Stomach (tissue), 9 donors: Measurements from ENCODE around the gene SH3PXD2A. TPM values are rescaled to one million over a fixed set of nuclear protein-coding genes. Genes with fewer than 3 reads are reported as not detected.

ENCODE experiments used
- DNase-seq, 2 donors: peaks; one replicate each; pipeline versions ENCODE4 v3.0.0 to v3.0.0-alpha.2; 2013 to 2019
- H3K27ac ChIP-seq, 5 donors: fragments of 200-600 bp in 4 of 5; sonication (generic) in 4 of 5; one replicate each; pipeline ENCODE4 v1.5.1; 2013 to 2019; ENCODE audit warnings: mild to moderate bottlenecking in 1 of 5, moderate library complexity in 1 of 5
- H3K27me3 ChIP-seq, 3 donors: fragments of 200-600 bp; sonication (generic); one replicate each; pipeline ENCODE4 v1.5.1; 2017 to 2019; ENCODE audit warnings: mixed run types in 1 of 3
- H3K36me3 ChIP-seq, 4 donors: fragments of 200-600 bp; sonication (generic); 1 replicate in 3 of 4; 2 replicates in 1 of 4; pipeline ENCODE4 v1.5.1; 2016 to 2019
- H3K4me1 ChIP-seq, 4 donors: fragments of 200-600 bp; sonication (generic); one replicate each; pipeline ENCODE4 v1.5.1; 2016 to 2019
- H3K4me3 ChIP-seq, 4 donors: fragments of 200-600 bp; sonication (generic) in 3 of 4; one replicate each; pipeline ENCODE4 v1.5.1; 2016 to 2019; ENCODE audit warnings: mild to moderate bottlenecking in 1 of 4
- H3K9me3 ChIP-seq, 4 donors: fragments of 200-600 bp; sonication (generic); one replicate each; pipeline ENCODE4 v1.5.1; 2016 to 2019
- EP300 ChIP-seq: sonication (generic); formaldehyde crosslinking; IDR thresholded peaks from one replicate; pipeline ENCODE4 v1.6.1; 2017; ENCODE audit warnings: antibody characterized with exemption
- POLR2A ChIP-seq, 4 donors: fragments of 450-650 bp; IDR thresholded peaks; one replicate each; pipeline ENCODE4 v1.6.1; 2016; ENCODE audit warnings: antibody characterized with exemption in 4 of 4, control low read depth in 2 of 4, mild to moderate bottlenecking in 1 of 4, moderate library complexity in 1 of 4
- POLR2AphosphoS5 ChIP-seq, 3 donors: sonication (generic); formaldehyde crosslinking; IDR thresholded peaks; one replicate each; pipeline ENCODE4 v1.6.1; 2016; ENCODE audit warnings: antibody characterized with exemption in 3 of 3
- whole genome bisulfite sequencing, 5 donors: extraction: QIAGEN DNeasy Blood & Tissue Kit in 3 of 5; methylation state at CpG; one replicate each; pipeline versions ENCODE4 v1.1.5 to v1.1.7; 2013 to 2018; 5-methylcytosine and 5-hydroxymethylcytosine counted together
- intact Hi-C: fragments of 100-400 bp; cut with DNase I; formaldehyde crosslinking; loops from one replicate; pipeline ENCODE4 v1.15.1; 2023; ENCODE audit warnings: low total_unique reads
- polyA plus RNA-seq, 3 donors: library from polyadenylated mRNA; stranded (reverse); fragments of 200-250 nt; gene quantifications; one replicate each; pipeline ENCODE4 v1.2.3, GENCODE V29; 2013
- total RNA-seq, 5 donors: library from RNA; depleted of rRNA; stranded (reverse); fragments of >200 nt; gene quantifications; one replicate each; pipeline versions ENCODE4 v1.1.0 to v1.2.3, GENCODE V29; 2014 to 2016
- TF ChIP-seq, protein P1 (sequence below), 7 experiments: fragments of 450-650 bp in 4 of 7; fragments of 200-600 bp in 3 of 7; sonication (generic) in 3 of 7; IDR thresholded peaks; one replicate each; pipeline ENCODE4 v1.5.1; 2016 to 2019; ENCODE audit warnings: antibody characterized with exemption in 7 of 7, control low read depth in 2 of 7, mild to moderate bottlenecking in 1 of 7
- donor health status: healthy with polysubstance abuse.
- donor health status: Bipolar disorder and iron deficiency.
- donor health status: healthy.

Gene SH3PXD2A
- total and polyA plus RNA-seq, 8 donors, result 12.8 to 51.6 (median 24.0) TPM

DNA sequence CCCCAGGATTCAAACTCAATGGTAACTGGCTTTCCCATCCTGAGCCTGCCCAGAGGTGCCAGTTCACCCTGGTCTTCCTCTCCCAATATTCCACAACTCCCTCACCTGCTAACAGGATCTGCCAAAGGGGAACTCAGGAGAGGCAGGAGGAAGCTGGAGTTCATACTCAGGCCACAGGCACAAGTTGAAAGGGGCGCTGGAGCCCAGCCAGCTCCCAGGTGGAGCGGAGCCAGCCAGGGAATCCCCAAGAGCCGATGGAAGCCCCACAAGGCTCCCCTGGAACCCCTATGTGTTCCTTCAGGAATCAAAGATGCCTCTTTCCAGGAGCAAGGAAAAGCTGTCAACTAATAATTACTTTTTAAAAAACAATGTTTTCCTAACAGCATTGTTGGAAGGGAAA is 63.5 kb downstream of the SH3PXD2A start:
- no peaks in the 10 kb centered on the region for H3K27me3 ChIP-seq
- DNase-seq, result peak in 1 of 2 donors; percentile 64
- peak overlapping the region in 4 of 5 donors; percentile 15 to 87 (median 84) for H3K27ac ChIP-seq
- no peaks in the 10 kb centered on the region for H3K36me3 ChIP-seq
- H3K9me3 ChIP-seq, result no peaks in the 10 kb centered on the region
- intact Hi-C loops, result no loop called here
- peaks cover 31 to 77% (median 65%) of the 10 kb centered on the region in 4 donors for H3K4me1 ChIP-seq
- TF ChIP-seq, protein P1, sequence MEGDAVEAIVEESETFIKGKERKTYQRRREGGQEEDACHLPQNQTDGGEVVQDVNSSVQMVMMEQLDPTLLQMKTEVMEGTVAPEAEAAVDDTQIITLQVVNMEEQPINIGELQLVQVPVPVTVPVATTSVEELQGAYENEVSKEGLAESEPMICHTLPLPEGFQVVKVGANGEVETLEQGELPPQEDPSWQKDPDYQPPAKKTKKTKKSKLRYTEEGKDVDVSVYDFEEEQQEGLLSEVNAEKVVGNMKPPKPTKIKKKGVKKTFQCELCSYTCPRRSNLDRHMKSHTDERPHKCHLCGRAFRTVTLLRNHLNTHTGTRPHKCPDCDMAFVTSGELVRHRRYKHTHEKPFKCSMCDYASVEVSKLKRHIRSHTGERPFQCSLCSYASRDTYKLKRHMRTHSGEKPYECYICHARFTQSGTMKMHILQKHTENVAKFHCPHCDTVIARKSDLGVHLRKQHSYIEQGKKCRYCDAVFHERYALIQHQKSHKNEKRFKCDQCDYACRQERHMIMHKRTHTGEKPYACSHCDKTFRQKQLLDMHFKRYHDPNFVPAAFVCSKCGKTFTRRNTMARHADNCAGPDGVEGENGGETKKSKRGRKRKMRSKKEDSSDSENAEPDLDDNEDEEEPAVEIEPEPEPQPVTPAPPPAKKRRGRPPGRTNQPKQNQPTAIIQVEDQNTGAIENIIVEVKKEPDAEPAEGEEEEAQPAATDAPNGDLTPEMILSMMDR (IDR thresholded peaks at IDR 0.05), result no peak
- TF ChIP-seq POLR2A (IDR thresholded peaks at IDR 0.05) (no peak), EP300 (no peak), POLR2AphosphoS5 (IDR thresholded peaks at IDR 0.05) (no peak)
- WGBS, 5 donors, result 28 to 65% (median 50%) methylated on average over 3 of the region's 3 CpGs
- no peak overlapping the region for H3K4me3 ChIP-seq

DNA sequence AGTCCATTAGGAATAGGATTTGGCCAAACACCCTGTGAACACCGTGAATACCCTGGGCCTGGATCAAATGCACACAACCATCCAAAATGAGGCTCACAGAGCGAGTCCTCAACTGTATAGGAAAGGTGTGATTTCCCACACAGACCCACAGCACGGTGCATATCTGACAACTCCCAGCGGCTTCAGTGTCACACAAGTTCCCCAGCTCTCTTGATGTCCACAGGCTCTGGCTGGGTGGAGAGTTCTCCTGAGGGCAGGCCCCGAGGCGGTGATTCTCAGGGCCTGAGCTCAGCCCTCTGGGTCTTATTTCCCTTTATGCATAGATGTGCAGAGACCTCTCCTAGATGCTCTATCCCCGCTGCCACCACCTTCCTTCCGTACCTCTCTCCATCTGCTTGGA is 64.1 kb downstream of the SH3PXD2A start:
- H3K36me3 ChIP-seq, result no peaks in the 10 kb centered on the region
- DNase-seq, result no peak
- TF ChIP-seq POLR2AphosphoS5 (IDR thresholded peaks at IDR 0.05) (no peak), POLR2A (IDR thresholded peaks at IDR 0.05) (no peak), EP300 (no peak)
- TF ChIP-seq, protein P1 (IDR thresholded peaks at IDR 0.05), result no peak
- H3K9me3 ChIP-seq, result no peaks in the 10 kb centered on the region
- intact Hi-C loops, result no loop called here
- H3K27ac ChIP-seq, result peak overlapping the region in 3 of 5 donors; percentile 80 to 87 (median 87)
- no peak overlapping the region for H3K4me3 ChIP-seq
- no peaks in the 10 kb centered on the region for H3K27me3 ChIP-seq
- H3K4me1 ChIP-seq, result peaks cover 31 to 80% (median 66%) of the 10 kb centered on the region in 4 donors
- WGBS, 5 donors, result 78 to 98% (median 86%) methylated on average over 7 to 8 of the region's 8 CpGs

DNA sequence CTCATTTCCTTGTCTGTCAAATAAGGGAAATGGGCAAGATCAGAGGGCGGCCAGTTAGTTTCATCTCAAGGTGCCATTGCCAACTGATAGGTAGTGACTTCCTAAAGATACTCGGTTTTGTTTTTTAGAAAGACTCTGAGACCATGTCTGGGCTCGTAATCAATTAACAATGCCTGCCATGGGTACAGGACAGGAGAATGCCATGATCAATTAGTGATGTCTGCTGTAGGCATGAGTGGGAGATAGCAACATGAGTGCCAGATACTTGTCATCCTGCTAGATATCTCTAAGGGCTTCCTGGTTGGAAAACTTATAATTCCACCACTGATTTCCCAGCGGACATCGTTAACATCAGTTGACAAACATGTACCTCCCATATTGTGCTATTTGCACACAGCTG is 64.8 kb downstream of the SH3PXD2A start:
- no peaks in the 10 kb centered on the region for H3K36me3 ChIP-seq
- H3K27ac ChIP-seq, result peak overlapping the region in 3 of 5 donors; percentile 1 to 55 (median 52)
- no peak for DNase-seq
- H3K9me3 ChIP-seq, result no peaks in the 10 kb centered on the region
- no peak overlapping the region for H3K4me3 ChIP-seq
- 85 to 92% (median 88%) methylated on average over 5 of the region's 5 CpGs for WGBS, 5 donors
- TF ChIP-seq POLR2A (IDR thresholded peaks at IDR 0.05) (no peak), POLR2AphosphoS5 (IDR thresholded peaks at IDR 0.05) (no peak), EP300 (no peak)
- TF ChIP-seq, protein P1 (IDR thresholded peaks at IDR 0.05), result no peak
- H3K4me1 ChIP-seq, result peaks cover 31 to 82% (median 70%) of the 10 kb centered on the region in 4 donors
- intact Hi-C loops, result no loop called here
- no peaks in the 10 kb centered on the region for H3K27me3 ChIP-seq

DNA sequence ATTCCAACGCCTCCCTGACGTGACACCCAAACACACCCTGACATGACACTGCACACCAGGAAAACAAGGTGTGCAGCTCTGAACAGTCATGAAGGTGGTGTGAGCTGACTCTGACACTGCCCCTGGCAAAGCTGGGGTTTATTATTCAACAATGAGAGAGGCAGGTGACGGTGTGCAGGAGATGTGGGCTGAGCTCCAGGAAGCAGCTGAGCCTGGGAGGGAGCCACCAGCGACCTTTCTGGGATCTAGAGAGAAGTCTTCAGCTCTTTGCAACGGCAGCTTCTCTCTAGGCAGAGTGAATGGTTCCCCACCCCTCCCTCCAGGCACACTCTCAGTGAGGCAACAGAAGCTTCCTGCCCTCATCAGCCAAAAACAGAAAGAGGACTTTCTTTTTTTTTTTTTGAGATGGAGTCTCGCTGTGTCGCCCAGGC is 65.6 kb downstream of the SH3PXD2A start:
- Histone ChIP-seq H3K4me1 (peaks cover 38 to 82% (median 71%) of the 10 kb centered on the region in 4 donors), H3K27me3 (no peaks in the 10 kb centered on the region), H3K9me3 (no peaks in the 10 kb centered on the region), H3K4me3 (no peak overlapping the region), H3K36me3 (no peaks in the 10 kb centered on the region), H3K27ac (peak overlapping the region; percentile 1 to 63 (median 52))
- TF ChIP-seq POLR2A (IDR thresholded peaks at IDR 0.05) (no peak), POLR2AphosphoS5 (IDR thresholded peaks at IDR 0.05) (peak in 2 of 3 donors; percentile 57 to 59)
- intact Hi-C loops, result no loop called here
- peak; percentile 79 to 81 for DNase-seq
- 42 to 52% (median 47%) methylated on average over 7 of the region's 7 CpGs for WGBS, 5 donors

DNA sequence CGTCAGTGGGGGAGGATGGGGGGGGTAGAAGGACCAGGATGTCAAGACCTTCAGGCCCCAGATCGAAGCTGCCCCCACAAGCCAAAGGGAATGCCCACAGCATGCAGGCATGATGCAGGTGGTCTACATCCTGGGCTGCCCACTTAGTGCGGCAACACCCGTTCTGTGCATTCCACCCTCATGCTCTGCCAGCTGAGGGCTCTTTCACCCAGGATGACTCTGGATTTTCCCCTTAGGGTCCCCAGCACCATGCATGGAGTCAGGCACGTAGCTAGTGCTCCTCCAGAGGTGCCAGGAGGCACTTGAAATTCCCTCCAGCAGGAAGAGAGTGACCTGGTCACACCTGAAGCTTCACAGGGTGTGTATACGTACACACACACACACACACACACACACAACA is 66.2 kb downstream of the SH3PXD2A start:
- Histone ChIP-seq H3K4me1 (peaks cover 38 to 80% (median 70%) of the 10 kb centered on the region in 4 donors), H3K36me3 (no peaks in the 10 kb centered on the region), H3K27me3 (no peaks in the 10 kb centered on the region), H3K4me3 (no peak overlapping the region), H3K27ac (peak overlapping the region; percentile 1 to 63 (median 52)), H3K9me3 (no peaks in the 10 kb centered on the region)
- intact Hi-C loops, result no loop called here
- TF ChIP-seq POLR2A (IDR thresholded peaks at IDR 0.05), result no peak
- TF ChIP-seq, protein P1 (IDR thresholded peaks at IDR 0.05), result no peak
- no peak for TF ChIP-seq POLR2AphosphoS5 (IDR thresholded peaks at IDR 0.05)
- no peak for TF ChIP-seq EP300
- DNase-seq, result no peak
- WGBS, 5 donors, result 59 to 75% (median 66%) methylated on average over 6 of the region's 6 CpGs
